HG02759 (cell line): Measurements from ENCODE around the gene VIT.
A peak's percentile ranks its signal among the peaks of the same experiment; 100 is the strongest.

Experiments
- ATAC-seq: cut with Tn5 transposase; IDR thresholded peaks from one replicate; pipeline ENCODE4 v1.9.1; 2021; ENCODE audit warnings: mild to moderate bottlenecking, moderate library complexity; ENCODE audit not compliant: unreplicated experiment

Gene VIT

GRCh38 chr2:36849265-36849664 is 152.8 kb downstream of the VIT start:
- ATAC-seq, result no peak

GRCh38 chr2:36854241-36854640 is 157.7 kb downstream of the VIT start:
- ATAC-seq, result no peak

GRCh38 chr2:36855429-36855828 is 158.9 kb downstream of the VIT start:
- ATAC-seq, result no peak

GRCh38 chr2:36857713-36858112 is 161.2 kb downstream of the VIT start:
- ATAC-seq, result no peak

- ATAC-seq, result peak; percentile 68
These were observed 162.3 kb downstream of the VIT start for GRCh38 chr2:36858551-36859365.

- ATAC-seq, result no peak
These were observed 162.9 kb downstream of the VIT start for GRCh38 chr2:36859366-36859792.

GRCh38 chr2:36861896-36862295 is 165.4 kb downstream of the VIT start:
- ATAC-seq, result no peak
